SK-N-SH treated with all-trans-retinoic acid at 6 μM for 48 hours (cell line): ENCODE data around the gene LIMS4.
"Not testable (repeated sequence)": the region's sequence is repeated elsewhere in the genome, so short reads cannot be mapped to it uniquely, and the experiment has no call there.

Experiments
- CREB5 ChIP-seq: fragments of 250-450 bp; sonication (Bioruptor Pico); IDR thresholded peaks from 2 replicates; pipeline ENCODE4 v1.5.1; 2020; ENCODE audit warnings: low read depth, mild to moderate bottlenecking, moderate library complexity
- ISL1 ChIP-seq: fragments of 250-450 bp; sonication (Bioruptor Pico); IDR thresholded peaks from 2 replicates; pipeline ENCODE4 v2.1.2; 2022; ENCODE audit warnings: mild to moderate bottlenecking, moderate library complexity
- OSR1 ChIP-seq: fragments of 250-450 bp; sonication (Bioruptor Pico); IDR thresholded peaks from 2 replicates; pipeline ENCODE4 v1.8.0; 2022; ENCODE audit warnings: moderate library complexity, mild to moderate bottlenecking, inconsistent platforms
- PATZ1 ChIP-seq: fragments of 250-450 bp; sonication (Bioruptor Pico); IDR thresholded peaks from 2 replicates; pipeline ENCODE4 v1.8.0; 2020; ENCODE audit warnings: mild to moderate bottlenecking, moderate library complexity, borderline replicate concordance
- SNAI2 ChIP-seq: fragments of 250-450 bp; sonication (Bioruptor Pico); IDR thresholded peaks from 2 replicates; pipeline ENCODE4 v1.5.0; 2020; ENCODE audit warnings: mild to moderate bottlenecking, moderate library complexity
- TCF4 ChIP-seq: fragments of 250-450 bp; sonication (Bioruptor Pico); IDR thresholded peaks from 2 replicates; pipeline ENCODE4 v1.8.0; 2021; ENCODE audit warnings: mild to moderate bottlenecking, moderate library complexity, borderline replicate concordance
- ZFP3 ChIP-seq: fragments of 250-450 bp; sonication (Bioruptor Pico); IDR thresholded peaks from 2 replicates; pipeline ENCODE4 v1.5.0; 2020; ENCODE audit warnings: mild to moderate bottlenecking, moderate library complexity
- ZNF70 ChIP-seq: fragments of 450-650 bp; formaldehyde crosslinking; IDR thresholded peaks from 2 replicates; pipeline ENCODE4 v1.5.0; 2020; ENCODE audit warnings: mild to moderate bottlenecking, moderate library complexity
- ZNF8 ChIP-seq: fragments of 450-650 bp; formaldehyde crosslinking; IDR thresholded peaks from 2 replicates; pipeline ENCODE4 v1.5.0; 2020; ENCODE audit warnings: mild to moderate bottlenecking, moderate library complexity

GRCh38 chr2:110420641-110421354 is 51.8 kb downstream of the LIMS4 start:
- not testable (repeated sequence) for TF ChIP-seq ZNF8 (CRISPR knock-in tag); ISL1; SNAI2 (CRISPR knock-in tag); ZFP3; PATZ1 (CRISPR knock-in tag); TCF4; ZNF70 (CRISPR knock-in tag); CREB5; OSR1
